HG03442 (cell line): ENCODE results near the gene FAM131B.

Source experiments
- ATAC-seq: cut with Tn5 transposase; IDR thresholded peaks from one replicate; pipeline ENCODE4 v1.9.1; 2021; ENCODE audit warnings: mild to moderate bottlenecking, moderate library complexity; ENCODE audit not compliant: unreplicated experiment

The FAM131B gene

DNA sequence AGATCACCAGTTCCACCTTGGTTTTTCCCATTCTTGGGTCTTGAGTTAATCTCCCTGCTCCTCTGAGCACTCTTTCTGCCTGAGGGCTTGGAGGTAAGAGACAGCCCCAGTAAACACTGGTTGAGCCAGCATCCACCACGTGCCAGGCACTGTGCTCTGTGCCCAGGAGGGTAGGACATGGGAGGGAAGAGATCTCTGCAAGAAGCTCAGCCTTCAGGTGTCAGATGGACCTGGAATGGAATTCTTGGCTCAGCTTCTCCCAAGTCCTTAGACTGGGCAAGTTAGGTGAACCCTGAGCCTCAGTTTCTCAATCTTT, 21.1 kb upstream of the FAM131B start:
- ATAC-seq = no peak

DNA sequence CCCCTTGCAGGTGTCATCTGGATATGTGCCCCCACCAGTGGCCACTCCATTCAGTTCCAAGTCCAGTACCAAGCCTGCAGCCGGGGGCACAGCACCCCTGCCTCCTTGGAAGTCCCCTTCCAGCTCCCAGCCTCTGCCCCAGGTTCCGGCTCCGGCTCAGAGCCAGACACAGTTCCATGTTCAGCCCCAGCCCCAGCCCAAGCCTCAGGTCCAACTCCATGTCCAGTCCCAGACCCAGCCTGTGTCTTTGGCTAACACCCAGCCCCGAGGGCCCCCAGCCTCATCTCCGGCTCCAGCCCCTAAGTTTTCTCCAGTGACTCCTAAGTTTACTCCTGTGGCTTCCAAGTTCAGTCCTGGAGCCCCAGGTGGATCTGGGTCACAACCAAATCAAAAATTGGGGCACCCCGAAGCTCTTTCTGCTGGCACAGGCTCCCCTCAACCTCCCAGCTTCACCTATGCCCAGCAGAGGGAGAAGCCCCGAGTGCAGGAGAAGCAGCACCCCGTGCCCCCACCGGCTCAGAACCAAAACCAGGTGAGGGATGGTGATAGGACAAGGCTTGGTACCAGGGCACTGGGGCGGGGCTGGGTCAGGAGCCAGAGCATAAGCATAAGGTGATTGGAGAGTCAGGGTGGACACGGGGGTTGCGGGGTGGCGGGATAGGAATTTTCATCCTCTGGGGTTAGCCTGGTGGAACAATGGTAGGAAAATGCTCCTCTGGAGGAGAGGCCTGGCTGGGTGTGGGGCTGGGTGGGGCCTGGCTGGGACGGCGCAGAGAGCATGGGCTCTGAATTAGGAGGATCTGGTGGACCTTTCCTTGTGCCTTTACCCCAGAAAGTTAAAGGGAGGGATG, 20.5 kb upstream of the FAM131B start:
- ATAC-seq = no peak

DNA sequence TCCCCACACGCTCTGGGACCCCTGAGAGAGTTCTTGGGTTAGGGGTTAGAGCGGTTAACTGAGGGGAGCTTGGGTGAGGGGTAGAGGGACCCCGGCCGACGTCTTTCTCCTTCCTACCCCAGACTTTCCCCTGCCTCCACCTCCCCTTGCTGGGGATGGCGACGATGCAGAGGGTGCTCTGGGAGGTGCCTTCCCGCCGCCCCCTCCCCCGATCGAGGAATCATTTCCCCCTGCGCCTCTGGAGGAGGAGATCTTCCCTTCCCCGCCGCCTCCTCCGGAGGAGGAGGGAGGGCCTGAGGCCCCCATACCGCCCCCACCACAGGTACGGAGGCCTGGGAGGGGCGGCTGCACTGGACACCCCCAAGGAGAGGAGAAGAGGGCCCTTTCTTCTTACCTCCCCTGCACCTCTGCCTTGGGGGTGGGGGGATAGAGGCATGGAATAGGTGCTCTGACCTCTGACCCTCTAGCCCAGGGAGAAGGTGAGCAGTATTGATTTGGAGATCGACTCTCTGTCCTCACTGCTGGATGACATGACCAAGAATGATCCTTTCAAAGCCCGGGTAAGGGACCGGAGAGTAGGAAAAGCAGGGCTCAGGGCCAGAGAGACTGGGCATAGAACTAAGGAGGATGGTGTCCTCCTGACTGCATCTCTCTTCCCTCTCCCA, 19.7 kb upstream of the FAM131B start:
- no peak for ATAC-seq

DNA sequence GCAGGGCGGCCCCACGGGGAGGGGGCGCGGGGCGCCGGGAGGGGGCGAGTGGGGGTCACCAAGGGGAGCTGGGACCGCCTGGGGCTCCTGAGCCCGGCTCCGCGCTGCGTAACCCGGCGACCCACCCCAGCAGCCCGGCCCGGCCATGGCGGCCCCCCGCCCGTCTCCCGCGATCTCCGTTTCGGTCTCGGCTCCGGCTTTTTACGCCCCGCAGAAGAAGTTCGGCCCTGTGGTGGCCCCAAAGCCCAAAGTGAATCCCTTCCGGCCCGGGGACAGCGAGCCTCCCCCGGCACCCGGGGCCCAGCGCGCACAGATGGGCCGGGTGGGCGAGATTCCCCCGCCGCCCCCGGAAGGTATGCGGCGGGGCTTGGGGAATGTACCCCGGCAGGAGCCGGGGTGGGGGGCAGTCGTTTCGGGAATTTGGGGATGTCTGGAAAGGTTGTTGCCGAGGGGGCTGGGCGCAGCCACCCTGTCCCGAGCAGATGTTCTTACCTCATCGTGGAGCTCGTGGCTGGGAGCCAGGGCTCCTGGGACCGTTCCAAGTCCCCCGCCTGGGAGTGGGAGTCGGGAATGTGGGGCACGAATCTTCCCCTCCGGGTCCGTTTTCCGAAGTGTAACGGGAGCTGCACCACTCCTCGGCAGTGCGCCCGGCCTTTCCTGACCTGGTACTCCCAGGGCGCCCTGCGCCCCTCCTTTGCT, 19.1 kb upstream of the FAM131B start:
- peak; percentile 16 for ATAC-seq

DNA sequence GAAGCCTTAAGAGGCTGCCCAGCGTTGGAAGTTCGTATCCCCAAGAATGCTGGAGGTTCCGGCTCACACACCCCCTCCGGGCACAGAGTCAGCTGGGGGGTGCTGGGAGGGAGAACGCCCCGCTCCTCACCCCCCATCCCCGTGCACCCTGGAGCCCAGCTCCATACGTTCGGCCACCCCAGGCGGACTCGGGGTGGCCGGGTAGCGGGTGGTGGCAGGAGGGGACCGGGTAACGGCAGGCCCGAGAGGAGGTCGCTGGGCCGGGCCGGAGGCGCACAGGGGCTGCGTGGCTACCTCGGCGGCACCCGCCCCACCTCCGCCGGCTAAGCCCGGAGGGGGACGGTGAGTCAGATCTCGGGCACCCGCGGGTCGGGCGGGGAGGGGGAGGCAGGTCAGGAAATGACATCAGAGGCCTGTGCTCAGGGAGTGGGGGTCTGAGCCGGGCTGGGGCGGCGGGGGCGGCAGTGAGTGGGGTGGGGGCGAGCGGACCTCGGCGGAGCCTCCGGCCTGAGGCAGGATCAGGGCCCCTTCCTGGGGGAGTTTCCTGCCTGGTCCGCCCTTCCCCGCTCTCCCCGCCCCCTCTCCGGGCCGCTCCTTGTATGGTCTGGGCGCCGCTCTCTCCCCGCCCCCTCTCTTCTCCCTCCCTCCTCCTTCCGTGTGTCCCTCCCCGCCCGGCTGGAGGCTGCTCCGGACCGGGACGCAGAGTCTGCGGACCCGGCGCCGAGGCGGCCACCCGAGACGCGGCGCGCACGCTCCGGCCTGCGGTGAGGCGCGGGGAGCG, 18.3 kb upstream of the FAM131B start, which contains the start of gene ZYX:
TSS of gene ZYX (plus strand) at position 700 of the 781 bp plus-strand sequence. CDS start 227 bp downstream, outside the sequence.
- ATAC-seq = peak; percentile 74

DNA sequence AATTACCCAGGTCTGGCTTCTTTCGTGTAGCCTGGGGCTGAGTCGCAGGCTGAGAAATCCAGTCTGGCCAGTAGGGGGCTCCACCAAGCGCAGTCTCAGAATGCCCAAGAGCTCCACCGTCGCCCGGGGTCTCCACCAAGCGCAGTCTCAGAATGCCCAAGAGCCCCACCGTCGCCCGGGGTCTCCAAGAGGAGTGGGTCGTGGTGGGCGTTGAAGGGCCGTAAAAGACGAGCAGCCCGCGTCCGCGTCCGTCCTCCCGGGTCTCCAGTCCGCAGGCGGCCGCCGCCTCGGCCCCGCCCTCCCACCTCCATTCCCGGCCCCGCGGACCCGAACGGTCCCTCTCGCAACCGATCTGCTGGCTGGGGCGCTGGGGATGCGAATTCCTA, 17.7 kb upstream of the FAM131B start:
- ATAC-seq = peak; percentile 49

DNA sequence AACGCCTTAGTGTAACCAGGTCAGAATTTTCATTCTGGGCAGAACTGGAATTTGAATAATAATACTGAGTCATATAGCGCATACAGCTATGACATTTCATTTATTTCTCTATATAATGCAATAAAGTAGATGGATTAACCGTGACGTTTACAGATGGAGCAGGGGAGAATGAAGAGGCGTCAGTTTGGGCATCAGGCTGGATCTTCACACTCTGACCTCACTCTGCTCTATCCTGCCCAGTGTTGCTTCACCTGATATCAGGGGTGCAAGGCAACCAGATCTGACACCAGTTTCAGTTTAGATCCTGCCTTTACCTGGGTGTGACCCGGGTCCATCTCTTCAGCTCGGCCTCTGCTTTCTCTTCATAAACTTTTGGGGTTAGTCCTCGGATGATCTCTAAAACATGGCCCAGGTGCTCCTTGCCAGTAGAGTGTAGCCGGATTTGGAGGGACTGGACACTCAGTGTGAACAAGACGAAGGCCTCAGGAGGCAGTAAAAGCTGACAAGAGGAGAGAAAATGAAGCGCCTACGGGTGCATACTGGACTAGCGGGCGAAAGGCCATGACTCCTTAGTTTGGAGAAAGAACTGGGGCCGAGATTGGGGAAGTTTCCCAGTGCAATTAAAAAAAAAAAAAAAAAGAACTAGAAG, 17.2 kb upstream of the FAM131B start:
- peak; percentile 3 for ATAC-seq

DNA sequence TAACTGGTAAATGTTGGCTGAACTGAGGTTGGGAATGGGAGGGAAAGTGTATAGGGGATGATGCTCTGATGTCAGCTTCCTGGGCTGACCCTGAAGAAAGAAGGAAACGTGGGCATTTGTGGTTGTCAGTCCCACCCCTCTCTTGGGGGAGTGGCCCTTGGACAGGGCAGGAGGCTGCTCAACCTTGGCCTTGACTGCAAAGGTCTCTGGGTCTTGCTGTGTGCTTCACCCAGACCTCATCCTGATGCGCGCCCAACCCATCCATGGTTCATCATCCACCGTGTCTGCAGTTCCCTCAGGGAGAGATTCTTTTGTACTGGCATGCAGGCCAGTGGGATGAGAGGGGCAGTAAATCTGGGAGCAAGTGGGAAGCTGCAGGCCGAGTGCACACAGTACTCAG, 13.9 kb upstream of the FAM131B start:
- ATAC-seq = no peak

DNA sequence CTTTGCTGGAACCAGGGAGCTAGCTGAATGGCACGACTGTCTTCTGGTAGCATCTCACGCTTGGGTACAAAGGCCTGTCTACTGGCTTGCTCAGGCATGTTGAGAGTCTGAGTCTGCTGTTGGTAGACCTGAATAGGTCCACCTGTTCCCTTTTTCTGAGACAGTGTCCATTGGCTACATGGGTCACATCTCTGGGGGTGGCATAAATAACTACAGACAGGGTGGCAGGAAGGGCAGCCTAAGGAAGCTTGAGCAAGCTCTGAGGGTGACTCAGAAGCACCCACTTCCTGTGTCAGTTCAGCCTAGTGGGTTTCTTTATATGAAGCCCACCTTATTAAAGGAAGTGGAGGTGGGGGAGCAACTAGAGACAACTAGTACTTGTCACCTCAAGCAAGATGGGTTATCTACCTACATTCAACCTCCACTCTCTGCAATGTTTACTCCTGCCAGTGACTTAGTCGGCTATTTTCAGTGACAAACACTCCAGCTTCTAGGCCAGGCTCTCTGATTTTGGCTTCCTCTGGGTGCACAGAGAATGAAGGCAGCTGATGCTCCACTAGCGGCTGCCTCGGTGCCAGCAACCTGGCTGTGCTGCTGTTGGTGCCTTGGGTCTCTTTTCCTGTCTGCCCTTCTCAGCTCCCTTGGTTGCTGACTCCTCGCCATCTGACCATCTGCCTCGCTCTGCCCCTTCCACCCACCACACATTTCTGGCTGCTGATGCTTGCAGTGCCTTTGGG, 13.0 kb upstream of the FAM131B start:
- no peak for ATAC-seq

DNA sequence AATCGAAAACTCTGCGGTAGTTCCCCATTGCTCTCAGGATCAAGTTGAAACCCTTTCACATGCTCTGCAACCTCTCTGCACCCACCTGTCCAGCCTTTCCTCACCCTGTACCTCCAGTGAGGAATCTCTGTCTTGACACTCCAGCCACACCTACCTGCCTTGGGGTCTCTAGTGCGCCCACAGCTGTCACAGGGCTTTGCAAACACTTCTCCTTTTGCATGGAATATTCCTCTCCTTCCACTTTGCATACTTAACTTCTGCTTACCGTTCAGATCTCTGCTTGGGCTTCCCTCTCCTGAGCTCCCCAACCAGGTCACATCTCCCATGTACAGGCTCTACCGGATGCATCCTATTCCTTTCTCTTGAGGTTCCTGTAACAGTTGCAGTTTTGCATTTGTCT, 12.0 kb upstream of the FAM131B start:
- no peak for ATAC-seq

DNA sequence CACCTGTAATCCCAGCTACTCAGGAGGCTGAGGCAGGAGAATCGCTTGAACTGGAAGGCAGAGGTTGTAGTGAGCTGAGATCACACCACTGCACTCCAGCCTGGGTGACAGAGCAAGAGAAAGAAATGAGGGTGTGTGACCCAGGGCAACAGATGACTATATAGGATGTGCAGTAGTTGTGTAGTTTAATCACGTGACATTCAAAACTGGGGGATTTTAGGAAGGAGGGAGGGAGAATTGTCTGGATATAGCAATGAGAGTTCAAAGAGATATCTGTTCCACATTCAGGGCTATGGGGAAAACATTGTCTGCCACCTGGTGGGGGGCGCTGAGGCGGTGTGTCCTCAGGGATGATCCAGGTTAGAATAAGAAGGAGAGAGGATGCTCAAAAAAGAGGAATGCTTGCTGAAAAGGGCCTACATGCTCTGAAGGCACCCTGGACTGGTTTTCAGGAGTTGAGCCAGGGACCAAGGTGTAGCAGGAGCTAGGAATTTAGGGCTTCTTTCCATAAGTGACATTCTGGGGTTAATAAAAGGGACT, 10.8 kb upstream of the FAM131B start:
- ATAC-seq = no peak

DNA sequence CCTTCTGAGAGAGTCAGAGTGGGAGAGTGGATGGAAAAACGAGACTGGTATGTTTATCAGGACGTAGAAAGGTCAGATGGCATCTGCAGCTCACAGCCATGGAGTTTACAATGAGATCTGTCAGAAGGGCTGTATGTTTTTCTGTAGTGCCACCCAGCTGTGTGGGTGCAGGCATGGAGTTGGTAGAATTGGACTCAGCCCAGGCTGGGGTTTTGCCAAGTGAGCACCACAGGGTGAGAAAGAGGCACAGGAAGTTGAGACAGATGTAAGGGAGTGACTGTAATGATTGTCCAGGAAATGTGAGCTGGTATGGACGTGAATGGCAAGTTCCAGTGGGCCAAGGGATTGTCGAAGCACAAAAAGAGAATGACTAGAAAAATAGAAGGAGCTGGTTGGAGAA, 9.6 kb upstream of the FAM131B start:
- no peak for ATAC-seq

DNA sequence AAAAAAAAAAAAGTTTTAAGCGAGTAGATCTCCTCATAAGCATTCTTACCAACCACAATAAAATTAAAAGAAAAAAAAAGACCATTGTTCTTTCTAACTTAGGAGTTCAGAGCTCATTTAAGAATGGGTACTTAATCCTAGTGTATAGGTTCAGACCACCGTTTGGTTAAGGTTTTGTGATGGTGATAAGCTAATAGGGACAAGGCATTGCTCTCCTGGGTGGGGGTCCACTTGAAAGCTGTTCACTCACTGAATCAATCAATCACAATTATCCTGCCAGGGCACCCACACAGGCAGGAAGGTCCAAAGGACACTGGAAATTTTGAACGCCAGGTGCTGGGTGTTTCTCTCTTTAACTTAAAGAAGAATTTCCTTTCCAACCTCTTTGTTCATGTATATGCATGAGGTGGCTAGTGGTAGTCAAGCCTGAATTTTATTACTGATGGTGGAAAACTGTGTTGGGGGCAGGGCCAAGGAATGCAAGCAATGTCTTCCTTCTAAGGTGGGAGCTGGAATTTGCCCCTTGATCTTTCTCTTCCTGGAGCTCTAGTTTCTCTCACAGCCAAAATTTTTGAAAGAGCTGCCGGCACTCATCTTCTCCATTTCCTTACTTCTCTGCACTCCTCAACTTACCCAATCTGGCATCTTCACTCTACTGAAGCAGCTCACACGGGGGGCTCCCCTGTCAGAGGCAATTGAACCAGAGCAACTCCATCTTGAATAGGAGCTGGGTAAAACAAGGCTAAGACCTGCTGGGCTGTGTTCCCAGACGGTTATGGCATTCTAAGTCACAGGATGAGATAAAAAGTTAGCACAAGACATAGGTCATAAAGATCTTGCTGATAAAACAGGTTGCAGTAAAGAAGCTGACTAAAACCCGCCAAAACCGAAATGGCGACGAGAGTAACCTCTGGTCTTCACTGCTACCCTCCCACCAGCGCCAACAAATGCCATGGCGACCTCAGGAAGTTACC, 7.5 kb upstream of the FAM131B start:
- ATAC-seq = no peak

DNA sequence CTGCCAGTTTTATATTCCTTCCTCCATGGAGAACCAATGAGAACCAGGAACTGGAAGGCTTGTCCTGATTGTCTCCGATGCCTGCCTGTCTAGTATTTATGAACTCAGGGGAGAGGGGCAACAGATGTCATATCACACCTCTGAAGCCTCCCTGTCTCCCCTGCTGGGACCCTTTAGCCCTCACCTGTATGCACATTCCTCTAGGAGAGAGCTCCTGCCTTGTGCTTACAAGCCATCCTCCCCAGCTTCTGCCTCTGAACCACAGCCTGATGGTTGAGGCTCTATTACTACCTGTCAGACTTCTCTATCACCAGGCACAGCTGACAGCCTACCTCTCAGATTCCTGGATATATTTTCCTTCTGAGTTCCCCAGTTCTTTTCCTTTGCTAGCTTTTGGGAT, 5.9 kb upstream of the FAM131B start:
- ATAC-seq = no peak

DNA sequence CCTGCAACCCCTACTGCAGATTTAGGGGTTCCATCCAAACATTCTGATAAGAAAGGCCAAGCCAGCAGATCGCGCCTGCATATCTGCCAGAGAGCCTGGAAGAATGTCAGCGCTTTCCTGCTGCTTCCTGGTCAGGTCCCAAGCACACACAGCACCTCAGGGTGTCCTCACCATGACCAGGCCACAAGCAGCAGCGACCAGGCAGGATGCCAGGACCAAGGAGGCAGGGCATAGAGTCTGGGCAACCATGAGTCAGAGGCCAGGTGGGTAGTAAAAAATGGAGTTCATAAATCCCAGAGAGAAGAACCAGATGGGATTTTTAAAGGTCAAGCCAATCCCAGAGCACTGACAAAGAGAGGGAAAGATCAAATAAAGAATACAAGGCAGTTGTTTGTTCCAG, 5.5 kb upstream of the FAM131B start:
- ATAC-seq = no peak

DNA sequence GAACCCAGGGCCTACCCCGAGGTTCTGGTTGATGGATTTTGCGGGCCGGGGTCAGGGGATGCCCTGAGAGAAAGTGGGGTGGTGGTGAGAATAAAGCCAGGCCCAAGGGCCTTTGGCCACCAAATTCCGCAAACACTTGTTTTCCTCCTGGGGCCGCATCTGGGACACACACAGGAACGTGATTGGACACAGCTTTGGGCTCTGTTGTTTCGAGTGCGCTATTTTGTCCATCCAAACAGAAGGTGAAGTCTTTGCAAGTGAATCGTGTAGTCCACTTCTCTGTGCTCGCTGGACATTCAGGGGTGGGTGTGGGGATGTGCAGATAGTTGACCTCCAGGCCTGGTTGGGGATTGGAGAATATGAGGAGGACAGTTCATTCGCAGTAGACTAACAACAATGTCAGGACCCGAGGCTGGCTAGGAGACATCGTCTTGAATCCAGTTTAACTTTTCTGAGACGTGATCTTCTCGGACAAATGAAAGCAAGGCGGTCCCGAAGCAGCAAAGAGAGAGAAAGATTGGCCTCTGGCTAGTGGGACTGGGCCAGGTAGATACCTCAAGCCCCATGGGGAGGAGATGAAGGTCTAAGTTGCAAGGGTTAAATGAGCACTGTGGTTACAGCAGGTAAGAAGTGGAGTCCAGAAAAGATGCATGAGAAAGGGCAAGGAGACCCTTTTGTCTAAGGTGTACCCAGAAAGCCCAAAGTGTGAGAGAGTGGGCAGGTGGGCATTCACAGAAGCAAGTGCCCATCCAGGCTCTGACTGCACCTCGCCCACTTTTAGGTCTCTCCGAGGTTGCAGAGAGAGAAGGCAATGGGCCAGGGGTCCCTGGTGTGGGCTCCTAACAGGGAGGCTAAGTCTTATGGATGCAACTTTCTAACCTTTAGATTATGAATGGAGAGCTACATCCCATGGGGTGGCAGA, 764 bp upstream of the FAM131B start:
- no peak for ATAC-seq

DNA sequence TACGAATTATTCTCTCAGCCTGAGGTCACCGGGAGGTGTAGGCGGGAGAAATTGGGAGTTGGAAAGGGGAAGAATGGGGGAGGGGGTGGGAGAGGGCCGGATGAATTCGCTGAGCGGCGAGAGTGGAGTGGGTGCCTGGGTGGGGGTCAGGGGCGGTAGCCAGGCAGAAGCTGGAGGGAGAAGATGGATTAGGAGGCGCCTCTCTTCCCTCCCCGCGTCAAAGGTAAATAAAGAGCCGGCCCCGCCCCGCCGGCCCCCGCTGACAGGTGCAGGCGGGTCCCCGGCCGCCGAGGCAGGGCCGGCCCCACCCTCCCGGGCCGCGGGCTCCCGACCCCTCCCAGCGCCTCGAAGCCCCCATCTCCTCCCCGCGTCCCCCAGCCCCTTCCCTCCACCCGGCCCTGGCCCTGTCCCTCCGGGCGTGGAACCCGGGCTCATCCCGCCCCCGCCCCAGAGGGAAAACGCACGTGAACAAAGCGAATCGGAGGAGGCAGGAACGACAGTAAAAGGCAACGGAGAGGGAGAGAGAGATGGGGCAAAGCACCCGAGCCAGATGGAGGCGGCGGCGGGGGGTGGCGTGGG, 872 bp downstream of the FAM131B start:
- ATAC-seq = no peak
